NCI-H524 (cell line): ENCODE data around the gene ZBTB7C.
"Not testable (repeated sequence)": the region's sequence is repeated elsewhere in the genome, so short reads cannot be mapped to it uniquely, and the experiment has no call there.

Experiments used
- DNase-seq, 2 experiments: peaks; one replicate each; lab custom pipeline; 2025; lab: John Stamatoyannopoulos, UW

The ZBTB7C gene

DNA sequence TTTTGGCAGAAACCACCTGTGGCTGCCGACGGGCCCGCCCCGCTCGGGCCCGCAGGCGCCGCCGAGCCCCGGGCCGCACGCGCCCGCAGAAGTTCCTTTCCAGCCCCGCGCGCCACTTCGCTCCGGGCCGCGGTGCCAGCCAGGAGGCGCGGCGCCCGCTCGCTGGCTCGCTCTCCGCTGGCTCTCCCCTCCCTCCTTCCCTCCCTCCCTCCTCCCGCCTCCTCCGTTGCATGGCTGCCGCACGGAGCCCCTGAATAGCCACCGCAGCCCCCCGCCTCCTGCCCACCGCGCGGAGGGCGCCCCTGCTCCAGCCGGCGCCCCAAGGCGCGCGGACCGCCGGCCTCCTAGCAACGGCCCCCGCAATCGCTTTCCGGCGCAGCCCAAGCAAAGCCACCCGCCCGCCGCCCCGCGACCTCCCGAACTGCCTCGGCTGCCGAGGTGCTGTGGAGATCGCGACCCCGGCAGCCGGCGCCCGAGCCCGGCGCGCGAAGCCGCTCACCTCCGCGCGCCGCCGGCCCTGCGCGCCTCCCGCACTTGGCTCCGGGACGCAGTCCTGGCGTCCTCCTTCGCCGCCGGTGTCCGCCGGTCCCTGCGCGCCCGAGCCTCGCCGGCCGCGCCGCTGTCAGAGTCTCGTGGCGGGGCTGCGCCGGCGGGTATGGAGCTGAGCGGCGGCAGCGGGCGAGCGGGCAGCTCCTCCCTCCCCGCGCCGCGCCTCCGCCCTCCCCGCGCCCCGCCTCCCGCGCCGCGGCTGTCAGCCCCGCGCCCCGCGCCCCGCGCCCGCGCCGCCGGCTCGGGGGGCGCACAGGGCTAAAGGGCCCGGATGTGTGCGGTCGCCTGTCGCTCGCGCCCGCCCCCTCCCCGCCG, at the start of gene ZBTB7C:
Gene ZBTB7C (minus strand): TSS at position 657 of the 864 bp plus-strand sequence.
- peak in 1 of 2 experiments; percentile 34 for DNase-seq

DNA sequence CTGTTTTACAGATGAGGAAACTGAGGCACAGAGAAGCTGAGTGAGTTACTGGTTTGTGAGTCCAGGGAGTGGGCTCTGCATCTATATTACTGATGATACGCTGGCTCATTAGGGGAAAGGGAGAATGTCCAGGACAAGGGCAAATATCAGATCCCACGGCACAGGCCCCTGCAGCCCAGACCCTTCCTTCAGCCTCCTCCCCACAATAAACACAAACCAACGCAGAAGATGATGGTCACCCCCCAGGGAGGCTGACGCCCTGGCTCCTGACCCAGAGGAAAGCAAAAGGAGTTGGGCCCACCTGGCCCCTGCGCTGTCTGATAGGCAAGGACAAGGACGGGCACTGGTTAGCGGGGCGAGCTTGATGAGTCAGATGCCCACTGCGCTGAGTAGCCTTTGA, 47.7 kb upstream of the ZBTB7C start:
- DNase-seq = no peak

DNA sequence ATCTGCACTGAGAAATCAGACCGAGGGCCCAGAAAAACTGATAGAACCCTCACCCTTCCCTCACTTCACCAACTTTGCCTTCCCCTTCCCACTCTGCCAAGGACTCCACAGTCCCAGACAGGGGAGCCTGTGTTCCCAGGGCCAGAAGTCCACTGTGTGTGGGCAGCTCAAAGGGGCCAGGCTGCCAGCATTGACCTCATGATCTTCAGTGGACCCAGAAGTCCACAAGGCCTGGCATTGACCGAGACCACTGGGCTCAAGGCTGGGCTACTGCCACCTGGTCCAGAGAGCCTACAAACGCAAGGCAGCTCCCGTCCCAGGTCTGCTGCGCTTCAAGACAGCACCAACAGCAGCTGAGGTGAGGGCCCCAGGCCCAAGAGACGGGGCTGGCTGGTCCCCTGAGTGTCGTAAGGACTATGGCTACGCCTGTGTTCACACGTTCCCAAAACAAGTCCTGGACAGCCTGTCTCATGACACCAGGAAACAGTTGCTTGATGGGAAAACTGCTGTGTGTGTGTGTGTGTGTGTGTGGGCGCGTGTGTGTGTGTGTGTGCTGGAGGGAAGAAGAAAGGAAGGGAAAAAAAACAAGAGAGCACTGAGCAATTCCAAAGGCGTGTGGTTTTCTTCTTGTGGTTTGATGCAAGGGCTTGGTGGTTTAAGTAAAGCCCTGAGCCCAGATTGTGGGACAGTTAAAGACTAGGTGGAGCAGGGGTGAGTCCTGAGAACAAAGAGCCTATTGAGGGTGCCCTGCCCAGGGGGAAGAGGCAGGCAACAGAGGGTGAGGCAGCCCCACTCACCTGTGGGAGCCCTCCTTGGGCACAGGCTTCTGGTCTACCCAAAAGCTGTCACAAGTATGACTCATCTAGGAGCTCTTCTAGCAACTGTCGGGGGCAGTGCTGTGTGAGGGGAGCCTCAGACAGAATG, 46.6 kb upstream of the ZBTB7C start:
- no peak for DNase-seq

- DNase-seq = no peak
Observed at GRCh38 chr18:48454261-48454757, 45.1 kb upstream of the ZBTB7C start.

GRCh38 chr18:48453330-48454066, 44.3 kb upstream of the ZBTB7C start:
- DNase-seq = no peak

DNA sequence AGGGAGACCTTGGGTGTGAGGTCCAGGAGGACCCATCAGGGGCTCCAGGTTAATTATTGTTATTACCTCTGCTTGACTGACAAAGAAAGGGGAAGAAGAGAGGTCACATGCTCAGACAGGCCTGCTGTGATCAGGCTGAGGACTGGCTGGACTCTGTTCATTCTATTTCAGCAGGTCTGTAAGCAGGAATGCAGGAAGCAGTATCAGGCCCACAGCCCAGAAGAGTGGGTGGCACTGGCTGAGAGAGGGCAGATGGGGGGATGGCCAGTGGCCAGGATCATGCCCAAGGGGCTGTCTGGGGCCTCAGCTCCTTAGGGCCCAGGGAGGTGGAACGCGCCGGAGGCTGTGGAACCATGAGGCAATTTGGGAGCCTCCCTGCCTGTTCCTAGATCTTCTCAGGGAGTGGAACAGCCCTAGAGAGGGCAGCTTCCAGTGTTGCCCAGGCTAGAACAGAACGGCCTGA, 43.7 kb upstream of the ZBTB7C start:
- no peak for DNase-seq

DNA sequence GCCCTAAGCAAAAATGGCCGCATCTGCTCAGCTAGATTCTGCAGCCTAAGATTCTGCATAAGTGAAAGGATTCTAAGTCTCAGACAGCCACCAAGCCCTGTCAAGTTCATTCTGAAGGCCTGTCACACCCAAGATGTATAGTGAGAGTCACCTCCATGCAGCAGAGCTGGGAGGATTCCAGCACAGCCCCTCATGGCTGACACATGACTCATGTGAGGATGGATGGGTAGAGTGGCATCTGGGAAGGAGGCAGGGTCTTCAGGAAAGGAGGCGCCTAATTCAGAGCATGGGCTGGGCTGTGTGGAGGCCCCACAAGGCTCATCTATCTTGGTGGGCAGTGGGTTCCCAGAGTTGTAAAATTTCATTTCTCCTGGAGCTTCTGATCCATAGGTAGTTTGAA, 41.5 kb upstream of the ZBTB7C start:
- DNase-seq = peak in 1 of 2 experiments; percentile 25

DNA sequence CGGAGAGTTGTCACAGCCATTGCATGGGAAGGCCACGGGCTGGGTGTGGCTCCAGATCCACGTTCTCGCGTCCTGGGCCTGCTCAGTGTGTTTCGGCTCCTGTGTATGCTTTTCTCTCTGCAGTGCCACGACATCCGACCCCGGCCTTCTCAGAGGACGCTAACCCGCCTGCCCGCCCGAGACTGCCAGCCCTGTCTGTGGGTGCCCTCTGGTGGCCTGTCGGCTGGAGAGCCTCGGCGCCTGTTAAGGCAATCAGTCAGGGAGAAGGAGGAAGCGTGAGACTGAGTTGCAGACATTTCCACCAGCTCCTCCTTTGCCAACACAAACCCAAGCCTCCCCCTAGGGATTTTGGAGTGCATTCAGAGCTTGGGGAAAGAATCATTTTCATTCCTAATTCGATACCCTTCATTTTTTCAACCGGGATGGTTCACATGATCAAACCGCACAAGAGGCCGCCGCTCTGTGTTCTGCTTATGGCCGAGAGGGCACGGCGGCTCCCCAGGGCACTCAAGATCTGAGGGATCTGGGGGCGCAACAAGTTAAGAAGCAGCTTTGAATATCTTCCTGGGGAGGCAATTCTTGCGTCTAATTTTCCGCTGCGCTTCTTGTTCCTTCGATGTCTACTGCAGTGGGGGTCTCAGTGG, 37.5 kb upstream of the ZBTB7C start:
- DNase-seq = peak; percentile 69 to 83

- peak; percentile 49 to 78 for DNase-seq
Observed at GRCh38 chr18:48445540-48445939, 36.4 kb upstream of the ZBTB7C start.

GRCh38 chr18:48442761-48443160, 33.6 kb upstream of the ZBTB7C start:
- no peak for DNase-seq

DNA sequence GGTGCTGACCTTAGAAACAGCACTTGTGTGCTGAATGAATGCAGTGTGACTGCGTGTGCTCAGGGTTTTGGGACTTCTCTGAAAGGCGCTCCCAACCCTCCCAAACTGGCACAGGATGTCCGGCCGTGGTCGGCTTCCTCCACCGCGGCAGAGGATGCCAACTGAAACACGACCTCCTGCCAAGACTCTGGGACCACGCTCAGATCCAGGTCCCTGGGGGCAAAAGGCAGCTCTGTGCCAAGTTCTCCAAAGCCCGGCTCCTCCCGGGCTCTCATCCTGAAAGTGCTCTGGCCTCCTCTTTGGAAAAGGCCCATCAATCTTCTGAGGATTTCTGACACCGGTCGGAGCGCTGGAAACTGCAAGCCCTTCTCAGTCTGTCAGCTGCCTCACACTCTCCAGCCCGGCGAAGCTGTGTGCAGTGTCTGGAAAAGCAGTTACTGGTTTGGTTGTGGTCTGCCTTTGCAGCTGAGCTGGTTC, 32.3 kb upstream of the ZBTB7C start:
- DNase-seq = peak in 1 of 2 experiments; percentile 11

GRCh38 chr18:48440924-48441323, 31.7 kb upstream of the ZBTB7C start:
- no peak for DNase-seq

DNA sequence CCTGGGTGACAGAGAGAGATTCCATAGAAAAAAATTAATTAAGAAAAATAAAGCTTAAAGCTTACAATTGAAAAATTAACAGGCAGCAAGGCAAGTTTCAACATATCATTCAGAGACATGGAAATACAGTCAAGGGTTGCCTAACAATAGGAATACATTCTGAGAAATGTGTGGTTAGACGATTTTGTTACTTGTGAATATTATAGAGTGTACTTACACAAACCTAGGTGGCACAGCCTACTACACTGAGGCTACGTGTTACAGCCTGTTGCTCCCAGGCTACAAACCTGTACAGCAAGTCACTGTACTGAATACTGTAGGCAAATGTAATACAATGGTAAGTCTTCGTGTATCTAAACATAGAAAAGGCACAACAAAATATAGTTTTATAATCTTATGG, 27.7 kb upstream of the ZBTB7C start:
- no peak for DNase-seq

GRCh38 chr18:48434382-48434781, 25.2 kb upstream of the ZBTB7C start:
- DNase-seq = not testable (repeated sequence)

GRCh38 chr18:48433541-48433940, 24.4 kb upstream of the ZBTB7C start:
- no peak for DNase-seq

- no peak for DNase-seq
Observed at GRCh38 chr18:48430150-48430549, 21.0 kb upstream of the ZBTB7C start.

- peak in 1 of 2 experiments; percentile 53 for DNase-seq
Observed at GRCh38 chr18:48428475-48429177, 19.4 kb upstream of the ZBTB7C start.

GRCh38 chr18:48422947-48423378, 13.8 kb upstream of the ZBTB7C start:
- DNase-seq = no peak

- DNase-seq = peak in 1 of 2 experiments; percentile 15
Observed at GRCh38 chr18:48419277-48420022, 10.3 kb upstream of the ZBTB7C start.
